ENCODE data around the gene RAP1GAP2.
A peak's percentile ranks its signal among the peaks of the same experiment; 100 is the strongest.

Gene RAP1GAP2

DNA sequence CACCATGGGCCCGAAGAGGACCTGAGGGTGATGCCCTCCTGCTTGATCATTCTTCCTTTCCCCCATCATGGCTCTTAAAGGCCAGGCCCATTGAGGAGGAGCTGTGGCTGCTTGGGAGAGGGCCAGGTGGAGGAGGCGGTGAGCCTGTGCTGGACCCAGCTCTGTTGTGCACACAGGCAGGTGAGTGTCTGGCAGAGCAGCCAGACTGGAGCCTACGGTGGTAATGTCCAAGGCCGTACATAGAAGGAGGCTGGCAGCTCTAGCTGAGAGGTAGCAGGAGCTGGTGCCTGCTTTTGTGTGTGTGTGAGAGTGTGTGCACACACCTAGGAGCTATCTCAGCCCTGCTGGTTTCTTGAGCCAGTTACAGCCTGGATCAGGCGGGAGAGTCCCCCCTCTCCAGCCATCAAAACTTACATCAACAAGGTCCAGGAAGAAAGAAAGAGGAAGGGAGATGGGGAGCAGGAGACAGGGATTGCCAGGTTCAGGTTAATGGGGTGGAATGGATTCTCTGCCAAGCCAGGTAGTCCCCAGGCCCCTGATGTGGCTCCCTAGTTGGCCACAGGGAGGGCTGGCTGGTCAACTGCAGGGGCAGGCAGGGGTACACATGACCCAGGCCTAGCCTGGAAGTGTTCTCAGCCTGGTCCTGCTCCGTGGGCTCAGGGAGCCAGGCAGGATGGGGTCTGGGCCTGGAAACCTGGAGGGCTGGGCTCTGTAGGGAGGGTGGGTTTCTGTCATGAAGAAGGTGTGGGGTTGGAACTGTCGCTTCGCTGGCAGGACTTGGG, 107.1 kb downstream of the RAP1GAP2 start:
- no peak overlapping the region for H3K4me3 ChIP-seq (ENCODE audit: low read length)
- TF ChIP-seq, protein P1, sequence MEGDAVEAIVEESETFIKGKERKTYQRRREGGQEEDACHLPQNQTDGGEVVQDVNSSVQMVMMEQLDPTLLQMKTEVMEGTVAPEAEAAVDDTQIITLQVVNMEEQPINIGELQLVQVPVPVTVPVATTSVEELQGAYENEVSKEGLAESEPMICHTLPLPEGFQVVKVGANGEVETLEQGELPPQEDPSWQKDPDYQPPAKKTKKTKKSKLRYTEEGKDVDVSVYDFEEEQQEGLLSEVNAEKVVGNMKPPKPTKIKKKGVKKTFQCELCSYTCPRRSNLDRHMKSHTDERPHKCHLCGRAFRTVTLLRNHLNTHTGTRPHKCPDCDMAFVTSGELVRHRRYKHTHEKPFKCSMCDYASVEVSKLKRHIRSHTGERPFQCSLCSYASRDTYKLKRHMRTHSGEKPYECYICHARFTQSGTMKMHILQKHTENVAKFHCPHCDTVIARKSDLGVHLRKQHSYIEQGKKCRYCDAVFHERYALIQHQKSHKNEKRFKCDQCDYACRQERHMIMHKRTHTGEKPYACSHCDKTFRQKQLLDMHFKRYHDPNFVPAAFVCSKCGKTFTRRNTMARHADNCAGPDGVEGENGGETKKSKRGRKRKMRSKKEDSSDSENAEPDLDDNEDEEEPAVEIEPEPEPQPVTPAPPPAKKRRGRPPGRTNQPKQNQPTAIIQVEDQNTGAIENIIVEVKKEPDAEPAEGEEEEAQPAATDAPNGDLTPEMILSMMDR (conservative IDR thresholded peaks at IDR 0.05; ENCODE audit: low read length), result no peak
- DNase-seq (ENCODE audit: low read depth), result no peak

GRCh38 chr17:2904135-2904534, 107.9 kb downstream of the RAP1GAP2 start:
- TF ChIP-seq, protein P1 (conservative IDR thresholded peaks at IDR 0.05; ENCODE audit: low read length), result no peak
- DNase-seq (ENCODE audit: low read depth), result peak; percentile 22

GRCh38 chr17:2905269-2905668, 109.0 kb downstream of the RAP1GAP2 start:
- no peak overlapping the region for H3K4me3 ChIP-seq (ENCODE audit: low read length)
- TF ChIP-seq, protein P1 (conservative IDR thresholded peaks at IDR 0.05; ENCODE audit: low read length), result no peak
- no peak for DNase-seq (ENCODE audit: low read depth)

More at GRCh38 chr17:2904135-2904534, 107.9 kb downstream of the RAP1GAP2 start:
- no peak overlapping the region for H3K4me3 ChIP-seq (ENCODE audit: low read length)

DNA sequence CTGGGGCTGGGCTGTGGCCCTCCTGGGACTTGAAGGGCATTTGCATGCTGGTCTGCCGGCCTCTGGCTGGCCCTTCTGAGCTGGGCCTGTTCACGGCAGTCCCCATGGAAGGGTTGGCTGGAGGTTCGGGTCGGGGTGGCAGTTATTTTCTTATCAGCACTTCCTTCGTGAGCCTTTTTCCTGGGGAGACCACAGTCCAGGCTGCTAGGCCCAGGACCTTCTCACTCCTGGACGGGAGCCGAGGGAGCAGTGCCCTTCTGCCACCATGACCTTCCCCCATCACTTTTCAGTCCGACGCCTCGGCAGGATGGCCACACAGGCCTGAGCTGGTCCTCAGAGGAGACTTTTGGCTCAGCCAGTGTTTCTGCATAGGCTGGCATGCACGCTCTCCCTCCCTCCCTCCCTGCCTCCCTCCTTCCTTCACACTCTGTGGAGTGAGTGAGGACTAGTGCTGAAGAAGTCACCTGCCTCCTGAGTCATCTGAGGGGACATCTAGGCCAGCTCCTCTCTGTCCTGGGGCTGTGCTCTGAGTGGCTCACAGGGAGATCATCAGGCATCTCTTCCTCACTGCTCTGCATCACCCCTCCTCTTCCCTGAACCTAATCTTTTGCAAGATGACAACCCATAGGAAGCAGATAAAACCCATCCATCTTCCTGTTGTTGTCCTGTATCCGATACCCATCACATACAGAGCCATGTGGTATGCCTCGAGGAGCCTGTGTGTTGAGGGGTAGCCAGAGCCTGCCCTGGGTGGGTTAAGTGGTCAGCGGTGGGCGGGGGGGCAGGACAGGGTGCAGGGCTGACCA, 109.7 kb downstream of the RAP1GAP2 start:
- DNase-seq (ENCODE audit: low read depth), result no peak
- TF ChIP-seq, protein P1 (conservative IDR thresholded peaks at IDR 0.05; ENCODE audit: low read length), result no peak
- H3K4me3 ChIP-seq (ENCODE audit: low read length), result no peak overlapping the region

- no peak for DNase-seq (ENCODE audit: low read depth)
- no peak overlapping the region for H3K4me3 ChIP-seq (ENCODE audit: low read length)
- TF ChIP-seq, protein P1 (conservative IDR thresholded peaks at IDR 0.05; ENCODE audit: low read length), result no peak
Measured at GRCh38 chr17:2906901-2907300, 110.7 kb downstream of the RAP1GAP2 start.

- no peak overlapping the region for H3K4me3 ChIP-seq (ENCODE audit: low read length)
- TF ChIP-seq, protein P1 (conservative IDR thresholded peaks at IDR 0.05; ENCODE audit: low read length), result no peak
- DNase-seq (ENCODE audit: low read depth), result no peak
Measured at GRCh38 chr17:2909175-2909845, 113.1 kb downstream of the RAP1GAP2 start.

All from AG10803 (cell line).